SK-N-MC (cell line): ENCODE results near the gene SPATA6L.
"Not testable (repeated sequence)": the region's sequence is repeated elsewhere in the genome, so short reads cannot be mapped to it uniquely, and the experiment has no call there.

ENCODE experiments used
- DNase-seq: peaks from one replicate; pipeline ENCODE4 v3.0.0-alpha.2; 2011; ENCODE audit warnings: low read depth, low spot score
- H3K27ac ChIP-seq: fragments of 200-600 bp; sonication (generic); 2 replicates; pipeline ENCODE4 v1.5.1; 2016; ENCODE audit warnings: mixed run types
- H3K36me3 ChIP-seq: fragments of 200-600 bp; sonication (generic); 2 replicates; pipeline ENCODE4 v1.6.1; 2017; ENCODE audit warnings: antibody characterized with exemption, low read length, mixed read lengths; ENCODE audit not compliant: insufficient read depth
- H3K4me3 ChIP-seq: fragments of 200-600 bp; sonication (generic); 2 replicates; pipeline ENCODE4 v1.5.1; 2016
- H3K9ac ChIP-seq: fragments of 200-600 bp; sonication (generic); 2 replicates; pipeline ENCODE4 v1.8.0; 2017; ENCODE audit warnings: mixed run types, mixed read lengths; ENCODE audit not compliant: insufficient read length
- H3K9me3 ChIP-seq: fragments of 200-600 bp; sonication (generic); 2 replicates; pipeline ENCODE4 v1.6.1; 2017; ENCODE audit warnings: low read depth, mild to moderate bottlenecking, antibody characterized with exemption, low read length, moderate library complexity, mixed read lengths
- EZH2 ChIP-seq: fragments of 200-600 bp; sonication (generic); IDR thresholded peaks from one replicate; pipeline ENCODE4 v1.6.1; 2017; ENCODE audit warnings: antibody characterized with exemption
- FOXP2 ChIP-seq: optimal IDR thresholded peaks from 2 replicates; pipeline ENCODE3; 2011; ENCODE audit warnings: mild to moderate bottlenecking, moderate library complexity; ENCODE audit not compliant: insufficient read depth; ENCODE audit errors: extremely low read length, control extremely low read depth
- POLR2AphosphoS5 ChIP-seq: IDR thresholded peaks from 2 replicates; pipeline ENCODE4 v1.6.1; 2012; ENCODE audit warnings: mild to moderate bottlenecking, low read depth, low read length, borderline replicate concordance

Gene SPATA6L

GRCh38 chr9:4669890-4670289 lies 3.6 kb upstream of the SPATA6L start:
- DNase-seq: no peak
- Histone ChIP-seq H3K36me3 (no peaks in the 10 kb centered on the region), H3K27ac (0 out of 2 replicates have a peak overlapping the region, but pooled peaks have one; percentile 22), H3K9me3 (no peaks in the 10 kb centered on the region), H3K4me3 (no peak overlapping the region), H3K9ac (no peak overlapping the region)
- TF ChIP-seq EZH2: no peak
- no peak for TF ChIP-seq FOXP2
- TF ChIP-seq POLR2AphosphoS5: no peak

DNA sequence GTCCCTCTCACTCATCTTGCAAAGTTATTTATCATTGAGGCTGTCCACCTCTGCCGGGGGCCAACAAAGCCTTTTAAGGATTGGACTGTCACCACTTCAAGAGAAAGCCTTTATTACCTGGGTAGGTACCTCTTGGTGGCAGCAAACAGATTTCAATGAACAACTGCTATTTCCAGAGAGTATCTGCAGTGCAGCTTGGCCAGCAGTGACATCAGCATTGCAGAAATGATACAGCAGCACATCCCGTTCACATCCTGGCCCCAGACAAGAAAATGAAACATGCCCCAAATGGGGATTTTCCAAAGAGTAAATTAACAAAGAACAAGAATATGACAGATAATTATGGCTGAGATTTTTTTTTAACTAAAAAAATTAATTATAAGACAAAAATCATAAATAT lies 2.3 kb upstream of the SPATA6L start:
- no peak for TF ChIP-seq POLR2AphosphoS5
- no peak for DNase-seq
- H3K36me3 ChIP-seq: no peaks in the 10 kb centered on the region
- no peak overlapping the region for H3K9ac ChIP-seq
- no peaks in the 10 kb centered on the region for H3K9me3 ChIP-seq
- no peak overlapping the region for H3K27ac ChIP-seq
- no peak overlapping the region for H3K4me3 ChIP-seq

DNA sequence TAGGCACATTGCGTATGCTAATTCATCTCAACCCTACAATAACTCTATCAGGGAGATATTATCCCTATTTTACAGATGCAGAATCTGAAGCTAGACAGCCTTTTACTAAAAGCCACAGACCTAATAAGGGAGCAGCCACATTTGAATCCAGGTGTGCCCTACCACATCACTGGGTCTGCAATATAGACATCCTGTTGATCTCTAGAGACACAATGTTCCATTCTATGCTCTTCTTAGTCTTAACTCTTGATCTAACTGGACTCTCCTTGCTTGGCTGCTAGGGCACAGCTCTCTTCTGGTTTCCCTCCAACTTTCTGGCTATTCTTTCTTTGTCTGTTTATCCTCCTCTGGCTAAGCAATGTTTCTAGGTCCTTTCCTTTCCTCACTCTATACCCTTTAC lies 1.4 kb upstream of the SPATA6L start:
- Histone ChIP-seq H3K36me3 (no peaks in the 10 kb centered on the region), H3K9ac (no peak overlapping the region), H3K9me3 (no peaks in the 10 kb centered on the region), H3K27ac (no peak overlapping the region), H3K4me3 (no peak overlapping the region)
- no peak for TF ChIP-seq POLR2AphosphoS5
- TF ChIP-seq FOXP2: no peak
- TF ChIP-seq EZH2: no peak
- DNase-seq: no peak

GRCh38 chr9:4665357-4665756 lies 923 bp downstream of the SPATA6L start:
- no peak for DNase-seq
- Histone ChIP-seq H3K9ac (peak overlapping the region; percentile 91), H3K4me3 (peak overlapping the region; percentile 88), H3K27ac (peak overlapping the region; percentile 96), H3K9me3 (no peaks in the 10 kb centered on the region), H3K36me3 (no peaks in the 10 kb centered on the region)
- TF ChIP-seq EZH2 (no peak), POLR2AphosphoS5 (peak; percentile 40; the same call in 1 of the 2 replicates), FOXP2 (no peak)

DNA sequence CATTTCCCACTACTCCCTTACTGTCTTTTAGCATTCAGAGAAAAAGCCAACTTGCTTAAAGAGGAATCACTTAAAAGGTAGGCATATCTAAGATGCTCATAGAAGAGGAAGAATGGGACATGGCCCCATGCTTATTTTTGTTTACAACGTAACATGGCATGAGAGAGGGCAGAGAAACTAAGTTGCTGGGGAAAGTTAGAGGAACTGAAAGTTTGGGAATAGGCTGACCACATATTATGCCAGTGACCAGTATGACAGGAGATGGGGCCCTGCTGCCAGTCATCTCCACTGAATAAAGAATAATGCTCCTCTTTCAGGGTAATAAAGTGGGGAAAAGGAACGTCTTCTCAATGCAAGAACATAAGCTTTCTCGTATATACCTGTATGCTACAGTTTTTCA lies 2.3 kb downstream of the SPATA6L start:
- Histone ChIP-seq H3K36me3 (no peaks in the 10 kb centered on the region), H3K9me3 (no peaks in the 10 kb centered on the region), H3K27ac (peak overlapping the region; percentile 96), H3K4me3 (peak overlapping the region; percentile 88), H3K9ac (peak overlapping the region; percentile 91)
- no peak for TF ChIP-seq FOXP2
- TF ChIP-seq EZH2: no peak
- no peak for TF ChIP-seq POLR2AphosphoS5
- no peak for DNase-seq

- TF ChIP-seq POLR2AphosphoS5 (no peak), EZH2 (no peak), FOXP2 (no peak)
- Histone ChIP-seq H3K9ac (peak overlapping the region; percentile 91), H3K9me3 (no peaks in the 10 kb centered on the region), H3K4me3 (peak overlapping the region; percentile 88), H3K27ac (peak overlapping the region; percentile 96), H3K36me3 (peaks cover 2% of the 10 kb centered on the region; the same call in 1 of the 2 replicates)
- no peak for DNase-seq
Observed at GRCh38 chr9:4662989-4663792, 3.1 kb downstream of the SPATA6L start.

DNA sequence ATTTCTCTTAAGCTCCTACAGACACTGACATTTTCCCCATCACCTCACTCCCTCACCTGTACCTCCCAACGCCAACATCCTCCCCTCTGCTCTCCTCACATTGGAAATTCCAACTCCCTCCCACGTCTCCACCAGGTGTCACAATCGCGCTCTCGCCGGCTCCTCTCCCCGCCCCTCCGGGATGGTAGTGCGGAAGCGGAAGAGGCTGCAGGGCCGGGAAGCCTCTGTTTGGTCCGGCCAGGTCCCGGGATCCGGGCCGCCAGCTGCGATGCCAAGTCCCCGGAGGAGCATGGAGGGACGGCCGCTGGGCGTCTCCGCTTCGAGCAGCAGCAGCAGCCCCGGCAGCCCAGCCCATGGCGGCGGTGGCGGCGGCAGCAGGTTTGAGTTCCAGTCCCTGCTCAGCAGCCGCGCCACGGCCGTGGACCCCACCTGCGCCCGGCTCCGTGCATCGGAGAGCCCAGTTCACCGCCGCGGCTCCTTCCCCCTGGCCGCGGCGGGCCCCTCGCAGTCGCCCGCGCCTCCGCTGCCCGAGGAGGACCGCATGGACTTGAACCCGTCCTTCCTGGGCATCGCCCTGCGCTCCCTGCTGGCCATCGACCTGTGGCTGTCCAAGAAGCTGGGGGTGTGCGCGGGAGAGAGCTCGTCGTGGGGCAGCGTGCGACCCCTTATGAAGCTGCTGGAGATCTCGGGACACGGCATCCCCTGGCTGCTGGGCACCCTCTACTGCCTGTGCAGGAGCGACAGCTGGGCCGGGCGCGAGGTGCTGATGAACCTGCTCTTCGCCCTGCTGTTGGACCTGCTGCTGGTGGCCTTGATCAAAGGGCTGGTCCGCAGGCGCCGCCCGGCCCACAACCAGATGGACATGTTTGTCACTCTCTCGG lies 3.9 kb downstream of the SPATA6L start, which contains the start of gene PLPP6:
Gene PLPP6, plus strand, starts transcription at position 187 of the 881 bp plus-strand sequence. Its CDS starts 82 bp downstream, at position 269.
- Histone ChIP-seq H3K27ac (peak within 1 kb of the TSS; percentile 96), H3K9ac (peak within 1 kb of the TSS; percentile 91), H3K4me3 (peak within 1 kb of the TSS; percentile 88), H3K36me3 (peaks cover 11% of the 10 kb centered on the region; the same call in 1 of the 2 replicates), H3K9me3 (no peaks in the 10 kb centered on the region)
- no peak for DNase-seq
- peak; percentile 51; the same call in 1 of the 2 replicates for TF ChIP-seq POLR2AphosphoS5
- TF ChIP-seq FOXP2: no peak

DNA sequence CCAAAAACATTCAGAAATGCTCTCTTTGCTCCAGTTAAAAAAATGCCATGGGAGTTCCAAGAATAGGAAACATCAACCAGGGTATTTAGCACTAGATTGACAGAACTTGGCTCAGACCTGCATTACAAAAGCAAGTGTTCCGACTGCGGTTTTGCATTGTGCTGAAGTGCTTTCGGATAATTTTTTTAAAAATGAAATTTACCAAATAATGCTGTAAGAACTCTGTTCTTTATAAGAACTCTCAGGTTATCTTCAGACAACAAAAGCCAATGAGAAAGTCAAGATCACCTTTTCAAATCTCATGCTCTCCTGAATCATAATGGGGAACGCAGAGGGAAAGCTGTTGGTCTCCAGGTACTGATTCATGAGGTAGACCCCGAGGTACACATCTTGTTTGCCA lies 4.7 kb downstream of the SPATA6L start:
- DNase-seq: no peak
- Histone ChIP-seq H3K4me3 (peak overlapping the region; percentile 88), H3K9ac (peak overlapping the region; percentile 91), H3K36me3 (peaks cover 11% of the 10 kb centered on the region; the same call in 1 of the 2 replicates), H3K27ac (peak overlapping the region; percentile 96), H3K9me3 (no peaks in the 10 kb centered on the region)
- TF ChIP-seq EZH2 (no peak), POLR2AphosphoS5 (no peak; the same call in 1 of the 2 replicates), FOXP2 (no peak)

- peak overlapping the region; percentile 91 for H3K9ac ChIP-seq
- no peak for TF ChIP-seq FOXP2
- TF ChIP-seq POLR2AphosphoS5: no peak
- no peak for TF ChIP-seq EZH2
- peak overlapping the region; percentile 96 for H3K27ac ChIP-seq
- H3K4me3 ChIP-seq: peak overlapping the region; percentile 88
- H3K9me3 ChIP-seq: no peaks in the 10 kb centered on the region
- DNase-seq: no peak
- peaks cover 11% of the 10 kb centered on the region; the same call in 1 of the 2 replicates for H3K36me3 ChIP-seq
Observed at GRCh38 chr9:4661165-4661564, 5.1 kb downstream of the SPATA6L start.

DNA sequence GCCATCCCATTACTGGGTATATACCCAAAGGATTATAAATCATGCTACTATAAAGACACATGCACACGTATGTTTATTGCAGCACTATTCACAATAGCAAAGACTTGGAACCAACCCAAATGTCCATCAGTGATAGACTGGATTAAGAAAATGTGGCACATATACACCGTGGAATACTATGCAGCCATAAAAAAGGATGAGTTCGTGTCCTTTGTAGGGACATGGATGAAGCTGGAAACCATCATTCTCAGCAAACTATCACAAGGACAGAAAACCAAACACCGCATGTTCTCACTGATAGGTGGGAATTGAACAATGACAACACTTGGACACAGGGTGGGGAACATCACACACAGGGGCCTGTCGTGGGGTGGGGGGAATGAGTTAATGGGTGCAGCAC lies 5.6 kb downstream of the SPATA6L start:
- not testable (repeated sequence) for DNase-seq, H3K4me3 ChIP-seq, H3K9ac ChIP-seq, H3K9me3 ChIP-seq
- peak overlapping the region; percentile 96 for H3K27ac ChIP-seq
- H3K36me3 ChIP-seq: peaks cover 11% of the 10 kb centered on the region; the same call in 1 of the 2 replicates
